IMR-90 (cell line): ENCODE results near the gene CD40LG.

ENCODE experiments used
- CTCF ChIP-seq: conservative IDR thresholded peaks from 2 replicates; pipeline ENCODE4 v1.5.1; 2012; ENCODE audit warnings: mild to moderate bottlenecking, low read depth, low read length, improper control_type of control experiment
- MXI1 ChIP-seq: IDR thresholded peaks from 2 replicates; pipeline ENCODE4 v1.6.1; 2012; ENCODE audit warnings: low read depth, mild to moderate bottlenecking, low read length, moderate library complexity, borderline replicate concordance
- RAD21 ChIP-seq: IDR thresholded peaks from 2 replicates; pipeline ENCODE4 v1.6.1; 2012; ENCODE audit warnings: low read length, improper control_type of control experiment
- SMC3 ChIP-seq: fragments of 150-350 bp; IDR thresholded peaks from 2 replicates; pipeline ENCODE4 v1.6.1; 2016; ENCODE audit warnings: low read depth, mild to moderate bottlenecking, antibody characterized with exemption, low read length, moderate library complexity
- USF2 ChIP-seq: fragments of 150-350 bp; IDR thresholded peaks from 2 replicates; pipeline ENCODE4 v1.6.1; 2017; ENCODE audit warnings: mild to moderate bottlenecking, antibody characterized with exemption, low read length, low read depth

GRCh38 chrX:136646602-136647239, 1.2 kb upstream of the CD40LG start:
- no peak for TF ChIP-seq MXI1
- TF ChIP-seq USF2 = no peak
- TF ChIP-seq CTCF = no peak
- TF ChIP-seq RAD21 = no peak
- TF ChIP-seq SMC3 = no peak
